ENCODE results near the gene IGDCC3.

IGDCC3 gene

DNA sequence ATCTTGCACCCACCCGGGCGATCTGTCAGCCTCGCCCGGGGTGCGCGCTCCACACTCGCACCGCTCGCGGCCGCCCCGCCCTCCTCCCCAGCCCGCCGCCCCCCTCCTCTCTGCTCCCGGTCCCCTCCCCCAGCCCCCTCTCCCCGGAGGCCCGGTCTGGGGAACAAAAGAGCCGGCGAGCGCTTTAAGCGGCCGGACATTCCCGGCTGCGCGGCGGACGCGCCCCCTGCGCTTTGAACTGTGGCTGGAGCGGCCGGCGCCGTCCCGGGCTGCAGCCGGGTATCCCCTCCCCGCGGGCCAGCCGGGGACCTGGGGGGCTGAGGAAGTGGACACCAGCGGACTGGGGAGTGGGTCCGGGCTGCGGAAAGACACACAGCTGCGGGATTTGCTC lies at the start of gene IGDCC3:
Gene IGDCC3 (minus strand): TSS at position 27 of the 391 bp plus-strand sequence. CDS start 214 bp downstream, outside the sequence.
- H3K4me1 Mint-ChIP-seq, result peaks cover 8% of the 10 kb centered on the region
- H3K4me3 Mint-ChIP-seq, result peak within 1 kb of the TSS; percentile 70
- H3K36me3 Mint-ChIP-seq, result no peaks in the 10 kb centered on the region
- no peaks in the 10 kb centered on the region for H3K9me3 Mint-ChIP-seq
- peak; percentile 12 for ATAC-seq (ENCODE audit: low read depth)
- no peak within 1 kb of the TSS for H3K27ac Mint-ChIP-seq
- DNase-seq (ENCODE audit: low spot score in 2 of 2), result no peak
- peaks cover 37% of the 10 kb centered on the region for H3K27me3 Mint-ChIP-seq

DNA sequence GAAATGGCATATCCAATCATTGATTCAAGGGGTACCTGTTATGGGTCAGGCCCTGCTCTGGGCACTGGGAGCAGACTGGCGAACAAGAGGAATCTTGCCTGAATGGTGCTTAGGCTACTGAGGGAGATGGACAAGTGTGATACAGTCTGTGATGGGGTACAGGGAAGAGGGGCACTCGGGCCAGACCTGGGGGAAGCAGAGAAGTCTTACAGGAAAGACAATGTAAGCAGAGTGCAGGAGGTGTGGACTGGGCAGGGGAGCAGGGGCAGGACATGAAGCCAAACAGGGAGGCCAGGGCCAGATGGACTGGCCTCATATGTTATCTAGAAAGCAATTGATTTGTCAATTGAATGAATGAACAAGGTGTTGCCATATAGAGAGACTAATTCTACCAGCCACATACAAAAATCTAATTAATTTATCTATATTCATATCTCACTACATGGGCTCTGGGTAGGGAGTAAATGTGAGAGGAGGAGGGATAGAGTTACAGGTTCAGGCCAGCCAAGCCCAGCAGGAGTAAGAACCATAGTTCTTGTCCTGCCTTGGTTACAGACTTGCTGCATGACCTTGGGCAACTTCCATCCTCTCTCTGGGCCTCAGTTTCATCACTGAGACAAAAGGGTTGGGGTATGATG lies 48.5 kb upstream of the IGDCC3 start:
- Mint-ChIP-seq H3K27ac (no peak overlapping the region), H3K27me3 (peaks cover 27% of the 10 kb centered on the region)

DNA sequence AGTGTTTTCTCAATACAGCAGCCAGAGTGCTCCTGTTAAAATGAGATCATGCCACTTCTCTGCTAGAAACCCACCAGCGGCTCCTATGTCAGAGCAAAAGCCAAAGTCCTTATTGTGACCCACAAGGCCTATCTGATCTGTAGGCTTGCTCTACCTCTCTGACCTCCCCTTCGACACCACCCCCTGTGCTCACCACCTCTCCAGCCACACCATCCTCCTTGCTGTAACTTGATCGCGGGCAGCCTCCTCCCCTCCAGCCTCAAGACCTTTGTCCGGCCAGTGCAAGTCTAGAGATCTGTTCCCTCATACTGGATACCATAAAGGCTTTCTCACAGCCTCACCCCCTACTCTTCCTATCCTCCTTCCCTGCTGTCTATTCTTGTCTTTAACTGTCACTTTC lies 46.9 kb upstream of the IGDCC3 start:
- ATAC-seq (ENCODE audit: low read depth), result no peak
- no peaks in the 10 kb centered on the region for H3K9me3 Mint-ChIP-seq
- no peak overlapping the region for H3K27ac Mint-ChIP-seq
- H3K36me3 Mint-ChIP-seq, result no peaks in the 10 kb centered on the region
- peaks cover 34% of the 10 kb centered on the region for H3K27me3 Mint-ChIP-seq
- peaks cover 12% of the 10 kb centered on the region for H3K4me1 Mint-ChIP-seq
- no peak for DNase-seq (ENCODE audit: low spot score in 2 of 2)
- no peak overlapping the region for H3K4me3 Mint-ChIP-seq

More for the DNA sequence above, 48.5 kb upstream of the IGDCC3 start:
- DNase-seq (ENCODE audit: low spot score in 2 of 2) (no peak), ATAC-seq (ENCODE audit: low read depth) (no peak)
- Mint-ChIP-seq H3K4me1 (peaks cover 12% of the 10 kb centered on the region), H3K36me3 (peaks cover 1% of the 10 kb centered on the region), H3K9me3 (no peaks in the 10 kb centered on the region), H3K4me3 (no peak overlapping the region)

DNA sequence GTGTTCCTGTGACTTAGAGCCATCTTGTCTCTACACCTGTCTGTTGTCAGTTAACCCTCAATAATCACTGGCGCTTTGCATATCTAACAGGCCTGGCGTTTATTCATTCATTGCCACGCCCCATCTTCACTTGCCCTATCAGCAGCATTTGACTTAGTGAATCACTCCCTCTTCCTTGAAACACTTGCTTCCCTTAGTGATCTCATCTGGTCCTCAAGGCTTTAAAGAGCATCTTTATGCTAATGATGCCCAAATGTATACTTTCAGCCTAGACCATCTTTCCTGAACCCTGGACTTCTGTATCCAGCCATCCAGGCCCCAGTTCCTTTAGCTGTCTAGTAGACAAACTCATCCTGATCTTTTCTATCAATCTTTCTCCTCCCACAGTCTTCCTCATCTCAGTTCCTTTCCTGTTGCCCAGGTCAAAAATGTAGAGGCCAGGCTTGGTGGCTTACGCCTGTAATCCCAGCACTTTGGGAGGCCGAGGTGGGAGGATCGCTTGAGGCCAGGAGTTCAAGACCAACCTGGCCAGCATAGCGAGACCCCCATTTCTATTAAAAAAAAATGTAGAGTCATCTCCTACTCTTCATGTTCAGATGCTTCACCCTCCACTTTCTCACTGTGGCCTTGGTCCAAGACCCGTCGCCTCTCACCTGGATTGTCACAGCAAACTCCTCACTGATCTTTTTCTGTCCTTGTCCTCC lies 46.3 kb upstream of the IGDCC3 start:
- DNase-seq (ENCODE audit: low spot score in 2 of 2) (no peak), ATAC-seq (ENCODE audit: low read depth) (no peak)
- H3K27ac Mint-ChIP-seq, result no peak overlapping the region
- H3K9me3 Mint-ChIP-seq, result no peaks in the 10 kb centered on the region
- no peaks in the 10 kb centered on the region for H3K36me3 Mint-ChIP-seq
- peak overlapping the region; percentile 78 for H3K4me3 Mint-ChIP-seq
- H3K27me3 Mint-ChIP-seq, result peaks cover 34% of the 10 kb centered on the region
- peaks cover 12% of the 10 kb centered on the region for H3K4me1 Mint-ChIP-seq

DNA sequence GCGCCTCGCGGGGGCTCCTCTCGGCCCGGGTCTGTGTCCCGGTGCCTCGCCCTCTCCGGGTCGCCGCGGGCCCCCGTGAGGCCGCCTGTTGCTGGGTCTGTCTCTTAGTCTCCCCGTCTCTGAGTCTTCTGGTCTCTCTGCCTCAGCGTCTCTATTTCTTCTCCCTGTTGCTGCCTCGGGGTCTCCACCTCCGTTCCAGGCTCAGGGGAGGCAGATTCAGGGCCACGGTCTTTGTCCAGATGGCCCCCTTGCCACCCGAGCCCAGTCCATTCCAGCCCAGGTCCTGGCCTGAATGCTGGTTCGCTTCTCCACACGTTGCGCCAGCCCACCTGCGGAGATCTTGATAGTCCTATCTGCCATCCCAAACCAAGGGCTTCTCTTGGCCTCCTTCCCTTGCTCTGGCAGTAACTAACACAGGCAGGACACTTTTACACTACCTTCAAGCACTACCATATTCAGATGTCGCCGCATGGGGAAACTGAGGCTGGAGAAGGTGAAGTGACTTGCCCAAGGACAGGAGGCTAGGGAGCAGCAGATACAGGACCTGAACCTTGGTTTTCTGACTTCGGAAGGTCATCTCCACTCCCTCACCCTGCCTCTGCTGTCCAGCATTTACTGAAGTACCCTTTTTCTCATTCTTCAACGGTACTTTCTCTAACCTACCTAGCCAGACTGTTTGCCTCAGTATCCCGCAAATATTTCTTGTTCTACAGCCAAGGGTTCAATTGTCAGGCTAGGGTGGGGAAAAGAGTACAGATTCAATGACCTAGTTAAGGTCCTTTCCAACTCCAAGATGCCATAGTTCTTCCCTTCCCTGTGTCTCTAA lies 45.6 kb upstream of the IGDCC3 start:
- ATAC-seq (ENCODE audit: low read depth), result no peak
- H3K4me1 Mint-ChIP-seq, result peaks cover 12% of the 10 kb centered on the region
- H3K27ac Mint-ChIP-seq, result no peak overlapping the region
- no peaks in the 10 kb centered on the region for H3K36me3 Mint-ChIP-seq
- H3K4me3 Mint-ChIP-seq, result peak overlapping the region; percentile 78
- H3K27me3 Mint-ChIP-seq, result peaks cover 38% of the 10 kb centered on the region
- H3K9me3 Mint-ChIP-seq, result no peaks in the 10 kb centered on the region
- no peak for DNase-seq (ENCODE audit: low spot score in 2 of 2)

DNA sequence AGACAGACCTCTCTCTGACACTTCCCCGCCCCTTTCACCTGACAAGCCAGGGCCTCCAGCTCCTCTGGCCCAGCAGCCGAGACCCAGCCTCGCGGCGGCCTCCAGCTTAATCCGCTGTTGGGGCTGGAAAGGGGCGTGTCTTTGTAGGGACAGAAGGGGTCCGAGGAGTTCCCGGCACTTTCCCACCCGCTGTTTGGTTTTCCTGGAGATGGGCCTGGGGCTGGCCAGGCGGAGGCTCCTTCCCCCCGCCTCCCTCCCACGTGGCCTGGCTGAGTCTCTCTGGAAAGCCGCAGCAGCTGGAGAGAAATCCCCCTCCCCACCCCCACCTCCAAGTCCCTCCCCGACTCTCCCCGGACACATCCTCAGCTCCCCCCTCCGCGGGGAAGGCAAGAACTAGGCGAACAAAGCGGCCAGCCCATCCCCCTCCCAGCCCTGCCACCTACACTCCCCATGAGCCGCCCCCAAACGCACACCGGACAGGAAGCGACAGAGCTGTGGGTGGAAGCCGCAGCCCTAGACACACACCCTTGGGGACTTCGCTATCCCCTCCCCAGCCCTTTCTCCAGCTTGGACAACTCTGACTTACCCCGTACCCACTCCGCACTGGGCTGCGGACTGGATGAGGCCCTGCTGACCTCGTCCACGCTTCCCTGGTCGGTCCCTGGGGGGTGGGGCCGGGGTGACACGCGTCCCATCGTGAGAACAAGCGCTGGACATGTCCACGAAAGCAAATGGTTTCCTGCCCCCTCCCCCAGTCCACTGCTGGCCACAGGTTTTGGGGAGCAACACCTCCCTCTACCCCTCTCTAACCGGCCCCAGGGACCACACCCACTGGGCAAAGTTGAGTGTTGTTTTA lies 43.8 kb upstream of the IGDCC3 start:
- H3K27ac Mint-ChIP-seq, result peak overlapping the region; percentile 7

DNA sequence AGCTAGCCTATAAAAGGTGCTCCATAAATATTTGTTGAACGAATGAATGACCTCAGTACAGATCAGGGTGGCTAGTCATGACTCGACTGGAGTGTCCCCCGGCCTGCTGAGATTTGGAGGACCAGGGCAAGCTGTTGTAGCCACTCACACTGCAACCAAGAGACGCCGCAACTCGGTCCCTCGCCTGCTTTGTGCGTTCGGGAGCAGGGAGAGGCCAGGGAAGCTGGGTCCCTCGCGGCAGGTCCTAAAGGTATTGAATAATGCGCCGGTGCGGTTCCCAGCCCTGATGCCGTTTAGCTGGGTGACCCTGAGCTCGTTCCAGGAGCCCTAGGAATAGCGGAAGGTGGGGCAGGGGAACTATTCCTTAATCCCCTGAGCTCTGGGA lies 43.2 kb upstream of the IGDCC3 start:
- H3K4me3 Mint-ChIP-seq, result no peak overlapping the region
- DNase-seq (ENCODE audit: low spot score in 2 of 2), result no peak
- no peak for ATAC-seq (ENCODE audit: low read depth)
- H3K27ac Mint-ChIP-seq, result no peak overlapping the region
- no peaks in the 10 kb centered on the region for H3K36me3 Mint-ChIP-seq
- peaks cover 34% of the 10 kb centered on the region for H3K27me3 Mint-ChIP-seq
- peaks cover 12% of the 10 kb centered on the region for H3K4me1 Mint-ChIP-seq
- H3K9me3 Mint-ChIP-seq, result no peaks in the 10 kb centered on the region

More for the DNA sequence above, 43.8 kb upstream of the IGDCC3 start:
- Mint-ChIP-seq H3K9me3 (no peaks in the 10 kb centered on the region), H3K4me1 (peaks cover 12% of the 10 kb centered on the region), H3K36me3 (no peaks in the 10 kb centered on the region), H3K4me3 (peak overlapping the region; percentile 82), H3K27me3 (peaks cover 38% of the 10 kb centered on the region)
- DNase-seq (ENCODE audit: low spot score in 2 of 2) (no peak), ATAC-seq (ENCODE audit: low read depth) (peak; percentile 50)

DNA sequence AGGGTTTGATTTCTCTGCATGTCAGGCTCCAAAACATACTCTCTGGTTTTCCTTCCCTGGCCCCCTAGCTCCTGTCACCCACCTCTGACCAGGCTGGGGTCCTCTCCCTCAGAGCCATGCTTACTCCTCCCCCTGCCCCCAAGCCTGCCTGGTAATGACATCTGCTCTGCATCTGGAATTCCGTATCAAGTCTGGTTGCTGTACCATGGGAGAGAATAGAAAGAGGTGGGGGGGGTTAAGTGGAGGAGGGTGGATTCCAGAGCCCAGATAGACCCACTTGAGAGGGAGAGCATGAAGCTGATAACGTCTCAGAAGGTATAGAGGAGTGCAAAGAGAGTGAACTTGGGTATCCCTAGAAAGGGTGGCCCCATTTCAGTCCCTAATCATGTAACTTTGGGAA lies 40.8 kb upstream of the IGDCC3 start:
- Mint-ChIP-seq H3K27me3 (peaks cover 21% of the 10 kb centered on the region), H3K4me3 (no peak overlapping the region), H3K36me3 (no peaks in the 10 kb centered on the region), H3K9me3 (no peaks in the 10 kb centered on the region), H3K27ac (no peak overlapping the region), H3K4me1 (peaks cover 9% of the 10 kb centered on the region)
- no peak for ATAC-seq (ENCODE audit: low read depth)
- no peak for DNase-seq (ENCODE audit: low spot score in 2 of 2)

DNA sequence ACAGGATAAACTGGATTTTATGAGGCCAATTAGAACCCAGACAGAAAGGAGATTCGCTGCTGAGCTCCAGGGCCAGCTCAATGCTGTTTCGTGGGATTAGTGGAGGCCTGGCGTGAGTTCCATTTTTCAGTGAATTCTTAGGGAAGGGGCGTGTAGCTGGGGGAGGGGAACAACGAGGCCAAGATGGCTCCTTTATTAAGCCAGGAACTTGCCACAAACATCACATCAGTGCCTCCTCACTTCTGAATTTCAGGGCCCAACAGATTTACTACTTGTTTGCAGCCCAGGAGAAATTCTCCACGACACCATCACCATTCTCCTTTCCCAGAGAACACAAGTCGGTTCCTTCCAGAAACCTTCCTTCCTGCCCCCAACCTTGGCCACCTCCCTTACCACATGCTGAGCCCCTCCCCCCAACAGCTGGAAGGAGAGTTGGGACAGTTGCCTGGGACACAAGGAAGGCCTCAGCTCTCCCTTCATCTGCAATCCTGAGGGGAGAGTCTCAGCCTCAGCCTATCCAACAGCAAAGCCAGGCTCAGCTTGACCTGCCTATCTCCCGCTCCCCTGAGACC lies 39.1 kb upstream of the IGDCC3 start:
- H3K9me3 Mint-ChIP-seq, result no peaks in the 10 kb centered on the region
- peaks cover 12% of the 10 kb centered on the region for H3K27me3 Mint-ChIP-seq
- ATAC-seq (ENCODE audit: low read depth) (no peak), DNase-seq (ENCODE audit: low spot score in 2 of 2) (no peak)
- H3K4me1 Mint-ChIP-seq, result peaks cover 2% of the 10 kb centered on the region
- no peak overlapping the region for H3K27ac Mint-ChIP-seq
- no peaks in the 10 kb centered on the region for H3K36me3 Mint-ChIP-seq
- no peak overlapping the region for H3K4me3 Mint-ChIP-seq

DNA sequence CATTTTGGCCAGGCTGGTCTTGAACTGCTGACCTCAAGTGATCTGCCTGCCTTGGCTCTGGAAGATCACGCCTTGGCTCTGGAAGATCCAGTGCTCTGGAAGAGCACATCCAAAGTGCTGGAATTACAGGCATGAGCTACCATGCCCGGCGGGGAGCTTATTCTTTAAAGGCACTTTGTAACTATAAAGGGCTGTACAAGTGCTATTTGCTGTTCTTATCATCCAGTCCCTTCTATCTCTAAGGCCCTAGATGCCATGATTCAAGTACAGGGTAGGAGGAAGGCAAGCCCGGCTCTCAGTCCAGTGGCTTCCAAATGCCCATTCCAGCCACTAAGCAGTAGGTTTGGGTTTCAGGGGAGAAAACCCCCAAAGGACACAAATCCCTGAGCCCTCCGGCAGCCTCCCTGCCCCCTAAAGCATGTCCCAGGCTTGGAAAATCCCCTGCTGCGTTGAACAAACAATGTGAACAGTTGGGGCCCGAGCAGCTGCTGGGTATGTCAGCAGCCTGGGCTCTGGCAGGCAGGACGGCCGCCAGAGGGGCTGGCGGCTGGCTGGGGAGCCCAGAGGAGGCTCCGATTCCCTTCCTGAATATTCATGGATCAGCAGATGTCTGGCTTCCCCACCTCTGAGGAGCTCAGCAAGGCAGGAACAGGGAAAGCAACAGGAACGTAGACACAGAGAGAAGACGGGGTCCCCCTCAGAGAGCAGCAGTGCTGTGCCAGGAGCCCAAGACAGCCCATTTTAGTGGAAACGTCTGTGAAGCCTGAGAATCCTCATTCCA lies 37.2 kb upstream of the IGDCC3 start:
- Mint-ChIP-seq H3K27ac (no peak overlapping the region), H3K9me3 (no peaks in the 10 kb centered on the region), H3K27me3 (peaks cover 16% of the 10 kb centered on the region), H3K36me3 (no peaks in the 10 kb centered on the region), H3K4me3 (no peak overlapping the region), H3K4me1 (peaks cover 11% of the 10 kb centered on the region)
- ATAC-seq (ENCODE audit: low read depth), result no peak
- no peak for DNase-seq (ENCODE audit: low spot score in 2 of 2)

DNA sequence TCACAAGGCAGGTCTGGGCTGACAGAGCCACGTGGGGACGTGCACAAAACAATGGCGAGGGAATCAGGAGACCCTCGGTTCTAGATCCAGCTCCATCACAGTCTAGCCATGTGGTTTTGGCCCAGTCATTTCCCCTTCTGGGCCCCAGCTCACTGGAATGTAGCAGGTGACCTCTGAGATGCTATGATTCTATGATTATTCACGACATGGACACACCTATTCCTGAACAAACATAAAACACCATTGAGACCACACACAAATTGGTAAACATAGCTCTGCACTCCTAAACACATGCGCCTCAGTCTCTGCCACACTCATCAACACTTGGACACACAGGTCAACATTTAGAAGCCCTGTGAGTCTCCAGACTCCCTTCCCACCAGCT lies 36.0 kb upstream of the IGDCC3 start:
- no peak for ATAC-seq (ENCODE audit: low read depth)
- Mint-ChIP-seq H3K4me1 (peaks cover 19% of the 10 kb centered on the region), H3K4me3 (no peak overlapping the region), H3K36me3 (no peaks in the 10 kb centered on the region), H3K27me3 (peaks cover 19% of the 10 kb centered on the region), H3K27ac (no peak overlapping the region), H3K9me3 (no peaks in the 10 kb centered on the region)
- no peak for DNase-seq (ENCODE audit: low spot score in 2 of 2)

DNA sequence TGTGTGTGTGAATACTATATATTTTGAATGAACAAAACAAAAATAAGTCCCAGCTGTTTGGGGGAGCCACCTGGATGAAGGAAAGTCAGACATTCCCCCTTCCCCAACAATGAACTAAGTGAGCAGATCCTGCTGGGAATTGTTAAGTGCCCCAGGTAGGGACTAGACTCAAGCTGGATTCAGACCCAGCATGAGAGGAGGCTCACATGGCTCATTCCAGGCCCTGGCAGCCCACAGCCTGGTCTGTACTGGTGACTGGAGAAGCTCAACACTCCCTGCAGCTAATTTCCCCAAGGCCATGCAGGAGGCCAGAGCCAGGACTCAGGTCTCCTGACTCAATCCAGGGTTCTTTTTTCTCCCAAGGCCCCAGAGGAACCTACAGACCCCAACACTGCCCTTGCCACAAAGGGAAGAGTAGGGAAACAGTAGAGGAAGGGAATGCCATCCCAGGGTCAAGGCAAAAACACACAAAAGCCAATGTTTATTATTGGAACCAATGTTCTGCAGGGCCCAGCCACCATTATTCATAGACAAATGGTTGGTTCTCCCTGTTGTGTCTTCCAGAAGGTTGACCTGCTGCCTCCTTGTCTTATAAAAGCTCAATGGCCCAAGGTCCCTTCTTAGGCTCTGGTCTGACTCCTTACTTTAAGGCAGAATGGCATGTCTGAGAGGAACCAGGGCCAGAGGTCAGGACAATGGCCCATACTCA lies 35.4 kb upstream of the IGDCC3 start:
- no peaks in the 10 kb centered on the region for H3K36me3 Mint-ChIP-seq
- no peak for DNase-seq (ENCODE audit: low spot score in 2 of 2)
- H3K4me3 Mint-ChIP-seq, result no peak overlapping the region
- H3K27me3 Mint-ChIP-seq, result peaks cover 16% of the 10 kb centered on the region
- H3K4me1 Mint-ChIP-seq, result peaks cover 19% of the 10 kb centered on the region
- H3K27ac Mint-ChIP-seq, result no peak overlapping the region
- ATAC-seq (ENCODE audit: low read depth), result no peak
- no peaks in the 10 kb centered on the region for H3K9me3 Mint-ChIP-seq

Data from memory B cell (primary cell).